ENCODE measurements around the gene ABCB4.

Gene ABCB4

GRCh38 chr7:87356448-87356847 lies 119.0 kb downstream of the ABCB4 start:
- no peak for TF ChIP-seq CTCF (IDR thresholded peaks at IDR 0.05; ENCODE audit: borderline replicate concordance, insufficient read depth, low read depth, low read length)
- H3K4me3 ChIP-seq (ENCODE audit: low read depth, low read length): no peak overlapping the region

GRCh38 chr7:87354749-87355148 lies 120.7 kb downstream of the ABCB4 start:
- no peak overlapping the region for H3K4me3 ChIP-seq (ENCODE audit: low read depth, low read length)
- TF ChIP-seq CTCF (IDR thresholded peaks at IDR 0.05; ENCODE audit: borderline replicate concordance, insufficient read depth, low read depth, low read length): no peak
